ENCODE measurements around the gene MBP.

MBP gene

DNA sequence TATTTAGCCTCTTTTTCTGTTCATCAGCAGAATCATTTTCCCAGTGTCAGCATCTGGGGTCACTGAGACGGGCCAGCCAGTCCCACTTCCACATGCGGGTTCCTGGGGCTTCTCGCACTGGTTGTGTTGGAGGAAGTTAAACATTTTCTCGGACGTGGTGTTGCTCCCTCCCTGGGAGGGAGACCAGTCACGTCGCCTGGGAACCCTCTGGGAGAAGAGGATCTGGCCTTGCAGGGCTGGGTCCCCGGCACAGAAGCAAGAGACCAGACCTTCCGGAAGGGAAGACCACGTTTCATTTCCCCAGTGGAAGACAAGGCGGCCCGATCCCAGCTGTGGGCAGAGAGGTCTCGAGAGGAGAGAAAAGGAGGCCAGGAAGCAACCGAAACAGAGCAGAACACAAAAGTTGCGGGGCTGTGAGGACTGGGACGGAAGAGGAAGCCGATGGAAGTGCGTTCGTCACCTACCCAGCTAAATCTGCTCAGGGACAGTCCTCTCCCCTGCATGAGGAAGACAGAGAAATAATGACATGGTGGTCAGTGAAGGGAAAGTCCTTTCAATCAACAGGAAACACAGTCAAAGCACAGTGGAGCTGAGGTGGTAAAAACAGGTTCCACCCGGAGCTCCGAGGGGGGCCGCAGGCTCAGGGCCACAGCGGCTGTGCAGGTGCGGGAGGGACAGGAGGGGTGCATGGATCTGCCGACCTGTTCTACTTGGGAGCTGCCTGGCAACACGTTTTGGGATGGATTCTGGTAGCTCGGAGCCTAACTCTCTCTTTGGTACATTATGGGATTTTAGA is 144.4 kb downstream of the MBP start:
- TF ChIP-seq POLR2AphosphoS5 (IDR thresholded peaks at IDR 0.05; ENCODE audit: low read depth, low read length) = no peak
- no peak for TF ChIP-seq TAF1 (IDR thresholded peaks at IDR 0.05; ENCODE audit: borderline replicate concordance, insufficient read depth, low read length)
- no peak for TF ChIP-seq FOXP2 (optimal IDR thresholded peaks at IDR 0.05; ENCODE audit: borderline replicate concordance, extremely low read depth, extremely low read length, insufficient read depth)
- TF ChIP-seq SIN3A (IDR thresholded peaks at IDR 0.05; ENCODE audit: borderline replicate concordance, insufficient read depth, low read length) = no peak
- TF ChIP-seq, protein P1, sequence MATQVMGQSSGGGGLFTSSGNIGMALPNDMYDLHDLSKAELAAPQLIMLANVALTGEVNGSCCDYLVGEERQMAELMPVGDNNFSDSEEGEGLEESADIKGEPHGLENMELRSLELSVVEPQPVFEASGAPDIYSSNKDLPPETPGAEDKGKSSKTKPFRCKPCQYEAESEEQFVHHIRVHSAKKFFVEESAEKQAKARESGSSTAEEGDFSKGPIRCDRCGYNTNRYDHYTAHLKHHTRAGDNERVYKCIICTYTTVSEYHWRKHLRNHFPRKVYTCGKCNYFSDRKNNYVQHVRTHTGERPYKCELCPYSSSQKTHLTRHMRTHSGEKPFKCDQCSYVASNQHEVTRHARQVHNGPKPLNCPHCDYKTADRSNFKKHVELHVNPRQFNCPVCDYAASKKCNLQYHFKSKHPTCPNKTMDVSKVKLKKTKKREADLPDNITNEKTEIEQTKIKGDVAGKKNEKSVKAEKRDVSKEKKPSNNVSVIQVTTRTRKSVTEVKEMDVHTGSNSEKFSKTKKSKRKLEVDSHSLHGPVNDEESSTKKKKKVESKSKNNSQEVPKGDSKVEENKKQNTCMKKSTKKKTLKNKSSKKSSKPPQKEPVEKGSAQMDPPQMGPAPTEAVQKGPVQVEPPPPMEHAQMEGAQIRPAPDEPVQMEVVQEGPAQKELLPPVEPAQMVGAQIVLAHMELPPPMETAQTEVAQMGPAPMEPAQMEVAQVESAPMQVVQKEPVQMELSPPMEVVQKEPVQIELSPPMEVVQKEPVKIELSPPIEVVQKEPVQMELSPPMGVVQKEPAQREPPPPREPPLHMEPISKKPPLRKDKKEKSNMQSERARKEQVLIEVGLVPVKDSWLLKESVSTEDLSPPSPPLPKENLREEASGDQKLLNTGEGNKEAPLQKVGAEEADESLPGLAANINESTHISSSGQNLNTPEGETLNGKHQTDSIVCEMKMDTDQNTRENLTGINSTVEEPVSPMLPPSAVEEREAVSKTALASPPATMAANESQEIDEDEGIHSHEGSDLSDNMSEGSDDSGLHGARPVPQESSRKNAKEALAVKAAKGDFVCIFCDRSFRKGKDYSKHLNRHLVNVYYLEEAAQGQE (IDR thresholded peaks at IDR 0.05; ENCODE audit: insufficient read depth in 1 of 2, low read depth in 2 of 2, low read length in 2 of 2) = no peak

GRCh38 chr18:76986406-76986805 is 146.2 kb downstream of the MBP start:
- TF ChIP-seq SIN3A (IDR thresholded peaks at IDR 0.05; ENCODE audit: borderline replicate concordance, insufficient read depth, low read length) (no peak), TAF1 (IDR thresholded peaks at IDR 0.05; ENCODE audit: borderline replicate concordance, insufficient read depth, low read length) (no peak), FOXP2 (optimal IDR thresholded peaks at IDR 0.05; ENCODE audit: borderline replicate concordance, extremely low read depth, extremely low read length, insufficient read depth) (no peak), POLR2AphosphoS5 (IDR thresholded peaks at IDR 0.05; ENCODE audit: low read depth, low read length) (no peak)
- TF ChIP-seq, protein P1 (IDR thresholded peaks at IDR 0.05; ENCODE audit: insufficient read depth in 1 of 2, low read depth in 2 of 2, low read length in 2 of 2) = no peak

DNA sequence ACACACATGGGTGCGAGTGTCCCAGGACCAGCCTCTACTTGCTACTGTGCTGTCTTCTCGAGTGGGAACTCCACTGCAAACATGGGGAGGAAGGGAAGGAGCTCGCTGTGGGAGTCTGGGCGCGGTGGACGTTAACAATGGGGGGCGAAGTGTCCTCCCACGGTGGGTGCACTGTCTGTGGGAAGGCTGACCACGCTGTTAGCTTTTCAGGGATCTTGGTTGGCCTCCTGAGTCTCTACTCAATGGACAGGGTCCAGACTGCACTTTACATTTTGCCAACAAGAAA is 146.7 kb downstream of the MBP start:
- TF ChIP-seq POLR2AphosphoS5 (IDR thresholded peaks at IDR 0.05; ENCODE audit: low read depth, low read length) (no peak), SIN3A (IDR thresholded peaks at IDR 0.05; ENCODE audit: borderline replicate concordance, insufficient read depth, low read length) (no peak), FOXP2 (optimal IDR thresholded peaks at IDR 0.05; ENCODE audit: borderline replicate concordance, extremely low read depth, extremely low read length, insufficient read depth) (no peak), TAF1 (IDR thresholded peaks at IDR 0.05; ENCODE audit: borderline replicate concordance, insufficient read depth, low read length) (no peak)
- TF ChIP-seq, protein P1 (IDR thresholded peaks at IDR 0.05; ENCODE audit: insufficient read depth in 1 of 2, low read depth in 2 of 2, low read length in 2 of 2) = no peak

DNA sequence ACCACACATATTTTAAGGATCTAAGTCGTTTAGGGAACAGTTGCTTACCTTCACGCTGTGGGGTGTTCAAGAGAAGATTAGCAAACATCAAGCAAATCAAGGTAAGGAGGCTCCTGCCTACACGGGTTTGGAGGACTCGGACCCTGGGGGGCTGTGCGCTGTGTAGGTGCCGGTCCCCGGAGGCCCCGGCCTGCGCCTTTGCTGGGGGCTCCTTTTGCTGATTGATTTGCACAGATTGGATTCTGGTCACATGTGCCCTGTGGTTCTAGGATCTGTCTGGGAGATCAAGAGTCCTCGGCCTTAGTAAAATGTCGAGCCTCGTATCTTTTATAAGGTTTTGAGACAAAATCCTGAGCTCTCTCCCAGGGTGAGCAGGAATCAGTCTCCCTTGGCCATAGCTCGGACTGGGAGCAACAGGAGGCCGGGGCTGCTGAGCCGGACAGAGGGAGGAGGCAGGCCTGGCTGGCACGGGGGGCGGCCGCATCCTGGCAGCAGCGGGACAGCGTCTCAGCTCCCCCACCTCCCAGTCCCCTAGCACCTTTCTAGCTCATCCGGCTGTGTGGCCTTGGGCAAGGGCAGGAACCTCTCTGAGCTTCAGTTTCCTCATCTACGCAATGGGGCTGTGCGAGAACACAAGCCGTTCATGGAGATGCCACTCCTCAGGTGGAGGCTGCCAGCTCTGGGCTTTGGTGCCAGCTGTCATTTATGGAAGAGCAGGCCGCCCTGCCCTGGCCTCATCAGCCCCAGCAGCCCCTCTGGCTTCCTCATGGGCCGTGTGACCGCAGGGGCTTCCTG is 147.2 kb downstream of the MBP start:
- TF ChIP-seq TAF1 (IDR thresholded peaks at IDR 0.05; ENCODE audit: borderline replicate concordance, insufficient read depth, low read length) = no peak

DNA sequence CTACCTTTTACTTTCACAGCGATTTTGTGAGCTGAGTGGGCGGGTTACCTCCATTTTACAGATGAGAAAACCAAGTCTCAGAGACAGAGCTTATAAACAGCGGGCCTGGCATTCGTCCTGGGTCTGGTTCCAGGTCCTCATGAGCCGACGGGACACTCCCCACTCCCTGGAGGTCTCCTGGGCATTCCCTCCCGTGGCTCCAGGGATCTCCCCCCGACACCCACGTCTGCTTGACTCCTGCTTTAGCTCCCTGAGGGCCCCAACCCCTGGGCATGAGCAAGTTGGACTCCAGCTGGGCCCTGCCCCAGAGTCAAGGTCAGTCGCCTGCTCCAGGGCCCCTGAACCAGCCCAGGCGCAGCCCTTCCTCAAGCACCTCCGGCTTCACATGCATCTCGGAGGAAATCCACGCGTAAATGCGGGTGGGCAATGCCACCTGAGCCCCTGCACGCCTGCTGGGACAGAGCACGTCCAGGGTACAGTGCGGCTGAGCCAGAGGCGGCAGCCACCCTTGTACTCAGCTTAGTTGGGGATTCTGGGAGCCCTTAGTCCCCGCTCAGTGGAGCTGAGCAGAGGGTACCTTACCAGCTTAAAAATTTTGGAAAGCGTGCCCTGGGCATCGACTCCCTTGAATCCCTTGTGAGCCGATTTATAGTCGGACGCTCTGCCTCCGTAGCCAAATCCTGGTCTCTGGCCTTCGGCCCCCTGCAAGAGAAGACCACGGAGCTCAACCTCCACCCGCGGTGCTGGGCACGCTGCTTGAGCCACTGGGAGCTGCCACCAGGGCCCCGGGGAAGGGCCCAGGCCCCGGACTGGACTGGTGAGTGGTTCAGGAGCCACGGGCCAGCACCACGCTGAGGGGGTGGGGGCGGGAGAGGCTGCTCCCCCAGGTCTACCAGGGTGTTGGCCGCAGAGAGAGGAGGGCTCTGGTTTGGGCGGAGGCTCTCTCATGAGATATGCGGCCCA is 148.1 kb downstream of the MBP start:
- TF ChIP-seq SIN3A (IDR thresholded peaks at IDR 0.05; ENCODE audit: borderline replicate concordance, insufficient read depth, low read length) (no peak), FOXP2 (optimal IDR thresholded peaks at IDR 0.05; ENCODE audit: borderline replicate concordance, extremely low read depth, extremely low read length, insufficient read depth) (no peak)

Data from PFSK-1 (cell line).